ENCODE data around the gene RAB9A.
A peak's percentile ranks its signal among the peaks of the same experiment; 100 is the strongest.
"Not testable (repeated sequence)": the region's sequence is repeated elsewhere in the genome, so short reads cannot be mapped to it uniquely, and the experiment has no call there.

The RAB9A gene

DNA sequence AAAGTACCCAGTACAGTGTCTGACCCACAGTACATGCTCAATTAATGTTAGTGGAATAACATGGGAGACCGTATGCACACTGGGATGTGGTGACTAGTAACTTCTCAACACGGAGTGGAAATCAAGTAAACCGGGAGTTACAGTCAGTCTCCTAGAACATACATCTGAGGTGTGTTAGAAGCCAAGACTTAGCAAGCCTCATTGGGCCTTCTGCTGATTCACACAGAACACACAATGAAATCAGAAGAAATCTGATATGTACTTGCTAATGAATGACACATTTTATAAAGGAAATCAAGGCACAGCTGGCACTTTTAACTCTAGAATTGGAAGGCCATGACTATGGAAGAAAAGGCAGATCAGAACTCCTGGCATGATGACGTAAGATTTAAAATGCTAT lies 32.4 kb downstream of the RAB9A start:
- no peak for DNase-seq (ENCODE audit: low read depth)
- H3K4me3 ChIP-seq (ENCODE audit: control insufficient read depth, low read depth, low read length) = no peak overlapping the region
- TF ChIP-seq, protein P1, sequence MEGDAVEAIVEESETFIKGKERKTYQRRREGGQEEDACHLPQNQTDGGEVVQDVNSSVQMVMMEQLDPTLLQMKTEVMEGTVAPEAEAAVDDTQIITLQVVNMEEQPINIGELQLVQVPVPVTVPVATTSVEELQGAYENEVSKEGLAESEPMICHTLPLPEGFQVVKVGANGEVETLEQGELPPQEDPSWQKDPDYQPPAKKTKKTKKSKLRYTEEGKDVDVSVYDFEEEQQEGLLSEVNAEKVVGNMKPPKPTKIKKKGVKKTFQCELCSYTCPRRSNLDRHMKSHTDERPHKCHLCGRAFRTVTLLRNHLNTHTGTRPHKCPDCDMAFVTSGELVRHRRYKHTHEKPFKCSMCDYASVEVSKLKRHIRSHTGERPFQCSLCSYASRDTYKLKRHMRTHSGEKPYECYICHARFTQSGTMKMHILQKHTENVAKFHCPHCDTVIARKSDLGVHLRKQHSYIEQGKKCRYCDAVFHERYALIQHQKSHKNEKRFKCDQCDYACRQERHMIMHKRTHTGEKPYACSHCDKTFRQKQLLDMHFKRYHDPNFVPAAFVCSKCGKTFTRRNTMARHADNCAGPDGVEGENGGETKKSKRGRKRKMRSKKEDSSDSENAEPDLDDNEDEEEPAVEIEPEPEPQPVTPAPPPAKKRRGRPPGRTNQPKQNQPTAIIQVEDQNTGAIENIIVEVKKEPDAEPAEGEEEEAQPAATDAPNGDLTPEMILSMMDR (IDR thresholded peaks at IDR 0.05; ENCODE audit: control insufficient read depth, insufficient read depth, low read depth, low read length, missing control alignments) = no peak

DNA sequence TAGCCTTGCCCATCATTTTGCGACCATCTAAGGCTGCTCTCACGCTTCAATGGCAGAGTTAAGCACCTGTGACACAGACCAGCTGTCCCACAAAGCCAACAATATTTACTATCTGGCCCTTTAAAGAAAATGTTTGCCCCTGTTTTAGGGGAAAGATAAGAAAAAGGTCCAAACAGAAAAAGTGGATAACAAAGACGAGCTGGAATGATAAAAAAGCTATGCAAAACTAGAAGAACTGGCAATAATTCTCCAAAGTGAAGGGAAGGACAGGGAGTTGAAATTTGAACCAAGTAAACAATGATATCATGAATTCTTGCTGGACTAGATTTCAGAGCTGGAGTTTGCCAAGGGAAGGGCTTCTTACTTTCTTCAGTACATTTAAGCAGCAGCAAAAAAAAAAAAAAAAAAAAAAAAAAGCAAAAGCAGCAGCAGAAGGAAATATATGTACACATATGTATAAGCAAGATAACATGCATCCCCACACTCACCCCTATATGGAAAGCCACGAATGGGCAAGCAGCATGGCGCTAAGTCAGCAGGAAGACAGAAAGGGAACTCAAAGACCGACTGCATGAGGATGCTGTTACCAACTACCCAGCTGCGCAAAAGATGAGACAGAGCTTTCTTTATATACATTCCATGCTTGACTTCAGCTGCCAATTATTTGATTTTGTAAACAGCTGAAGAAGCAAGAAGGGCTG lies 33.0 kb downstream of the RAB9A start:
- peak; percentile 42 for DNase-seq (ENCODE audit: low read depth)
- TF ChIP-seq, protein P1 (IDR thresholded peaks at IDR 0.05; ENCODE audit: control insufficient read depth, insufficient read depth, low read depth, low read length, missing control alignments) = no peak
- no peak overlapping the region for H3K4me3 ChIP-seq (ENCODE audit: control insufficient read depth, low read depth, low read length)

DNA sequence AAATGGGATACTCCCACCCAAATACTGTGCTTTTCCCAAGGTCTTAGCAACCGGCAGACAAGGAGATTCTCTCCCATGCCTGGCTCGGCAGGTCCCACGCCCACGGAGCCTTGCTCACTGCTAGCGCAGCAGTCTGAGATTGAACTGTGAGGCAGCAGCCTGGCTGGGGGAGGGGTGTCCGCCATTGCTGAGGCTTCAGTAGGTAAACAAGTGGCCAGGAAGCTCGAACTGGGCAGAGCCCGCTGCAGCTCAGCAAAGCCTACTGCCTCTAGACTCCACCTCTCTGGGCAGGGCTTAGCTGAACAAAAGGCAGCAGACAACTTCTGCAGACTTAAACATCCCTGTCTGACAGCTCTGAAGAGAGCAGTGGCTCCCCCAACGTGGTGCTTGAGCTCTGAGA lies 36.0 kb downstream of the RAB9A start:
- DNase-seq (ENCODE audit: low read depth); H3K4me3 ChIP-seq (ENCODE audit: control insufficient read depth, low read depth, low read length): not testable (repeated sequence)

DNA sequence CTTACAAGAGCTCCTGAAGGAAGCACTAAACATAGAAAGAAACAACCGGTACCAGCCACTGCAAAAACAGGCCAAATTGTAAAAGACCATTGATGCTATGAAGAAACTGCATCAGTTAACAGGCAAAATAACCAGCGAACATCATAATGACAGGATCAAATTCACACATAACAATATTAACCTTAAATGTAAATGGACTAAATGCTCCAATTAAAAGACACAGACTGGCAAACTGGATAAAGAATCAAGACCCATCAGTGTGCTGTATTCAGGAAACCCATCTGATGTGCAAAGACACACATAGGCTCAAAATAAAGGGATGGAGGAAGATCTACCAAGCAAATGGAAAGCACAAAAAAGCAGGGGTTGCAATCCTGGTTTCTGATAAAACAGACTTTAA lies 37.7 kb downstream of the RAB9A start:
- not testable (repeated sequence) for H3K4me3 ChIP-seq (ENCODE audit: control insufficient read depth, low read depth, low read length); DNase-seq (ENCODE audit: low read depth)

DNA sequence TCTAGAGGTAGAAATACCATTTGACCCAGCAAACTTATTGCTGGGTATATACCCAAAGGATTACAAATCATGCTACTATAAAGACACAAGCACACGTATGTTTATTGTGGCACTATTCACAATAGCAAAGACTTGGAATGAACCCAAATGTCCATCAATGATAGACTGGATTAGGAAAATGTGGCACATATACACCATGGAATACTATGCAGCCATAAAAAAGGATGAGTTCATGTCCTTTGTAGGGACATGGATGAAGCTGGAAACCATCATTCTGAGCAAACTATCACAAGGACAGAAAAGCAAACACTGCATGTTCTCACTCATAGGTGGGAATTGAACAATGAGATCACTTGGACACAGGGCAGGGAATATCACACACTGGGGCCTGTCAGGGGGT lies 41.6 kb downstream of the RAB9A start:
- DNase-seq (ENCODE audit: low read depth); H3K4me3 ChIP-seq (ENCODE audit: control insufficient read depth, low read depth, low read length): not testable (repeated sequence)

DNA sequence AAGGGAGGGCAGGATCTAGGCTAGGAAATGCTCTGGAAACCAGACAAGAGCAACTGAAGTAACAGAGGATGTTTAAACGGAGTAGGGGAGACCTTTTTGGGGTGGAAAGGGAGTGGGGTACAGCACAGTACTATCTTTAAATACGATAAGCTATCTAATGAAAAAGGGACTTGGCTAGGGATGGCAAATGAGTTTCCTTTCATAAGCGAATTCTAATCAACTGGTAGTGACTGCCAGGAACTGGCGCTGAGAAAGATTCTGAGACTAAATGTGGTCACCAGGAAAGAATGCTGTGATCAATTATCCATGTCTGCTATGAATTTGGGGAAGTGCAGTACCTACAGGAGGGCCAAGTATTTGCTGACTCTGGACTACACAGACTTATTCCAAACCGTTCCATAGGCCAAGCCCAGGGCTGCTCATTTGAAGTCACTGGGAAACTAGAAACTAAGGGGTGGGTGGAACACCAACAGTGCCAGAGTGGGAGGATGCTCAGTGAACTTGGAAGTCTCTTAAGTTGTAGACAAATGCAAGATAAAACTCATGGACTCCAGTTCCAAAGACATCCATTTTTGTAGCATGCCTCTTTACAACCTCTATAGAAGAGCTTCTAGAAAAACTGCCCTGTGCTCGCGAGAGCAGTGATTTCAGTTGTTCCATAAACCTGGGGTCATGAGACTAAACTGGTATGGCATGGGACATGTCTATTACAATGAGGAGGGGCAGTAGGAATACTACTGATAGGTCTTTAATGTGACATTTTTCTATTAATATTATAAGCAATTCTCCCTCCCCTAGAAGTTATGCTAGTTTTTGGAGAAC lies 43.5 kb downstream of the RAB9A start:
- DNase-seq (ENCODE audit: low read depth) = no peak
- TF ChIP-seq, protein P1 (IDR thresholded peaks at IDR 0.05; ENCODE audit: control insufficient read depth, insufficient read depth, low read depth, low read length, missing control alignments) = no peak
- no peak overlapping the region for H3K4me3 ChIP-seq (ENCODE audit: control insufficient read depth, low read depth, low read length)

DNA sequence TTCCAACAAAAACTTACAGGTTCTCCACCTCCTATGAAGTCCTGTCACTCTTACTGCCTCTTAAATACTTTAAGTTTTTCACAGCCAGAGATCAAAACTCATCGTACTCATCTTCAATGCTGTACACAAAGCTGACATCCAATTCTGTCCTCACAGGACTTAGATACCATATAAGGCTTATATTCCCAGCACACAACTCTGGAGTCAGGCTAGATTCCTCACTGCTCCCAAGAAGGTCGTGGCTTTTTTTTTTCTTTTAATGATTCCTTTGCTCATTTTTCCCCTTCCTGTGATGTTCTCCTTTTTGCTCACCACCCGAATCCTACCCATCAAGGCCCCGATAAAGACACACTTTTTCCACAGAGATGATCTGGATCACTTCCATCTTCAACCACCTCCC lies 44.6 kb downstream of the RAB9A start:
- peak overlapping the region; percentile 92 for H3K4me3 ChIP-seq (ENCODE audit: control insufficient read depth, low read depth, low read length)
- TF ChIP-seq, protein P1 (IDR thresholded peaks at IDR 0.05; ENCODE audit: control insufficient read depth, insufficient read depth, low read depth, low read length, missing control alignments) = no peak
- DNase-seq (ENCODE audit: low read depth) = no peak

DNA sequence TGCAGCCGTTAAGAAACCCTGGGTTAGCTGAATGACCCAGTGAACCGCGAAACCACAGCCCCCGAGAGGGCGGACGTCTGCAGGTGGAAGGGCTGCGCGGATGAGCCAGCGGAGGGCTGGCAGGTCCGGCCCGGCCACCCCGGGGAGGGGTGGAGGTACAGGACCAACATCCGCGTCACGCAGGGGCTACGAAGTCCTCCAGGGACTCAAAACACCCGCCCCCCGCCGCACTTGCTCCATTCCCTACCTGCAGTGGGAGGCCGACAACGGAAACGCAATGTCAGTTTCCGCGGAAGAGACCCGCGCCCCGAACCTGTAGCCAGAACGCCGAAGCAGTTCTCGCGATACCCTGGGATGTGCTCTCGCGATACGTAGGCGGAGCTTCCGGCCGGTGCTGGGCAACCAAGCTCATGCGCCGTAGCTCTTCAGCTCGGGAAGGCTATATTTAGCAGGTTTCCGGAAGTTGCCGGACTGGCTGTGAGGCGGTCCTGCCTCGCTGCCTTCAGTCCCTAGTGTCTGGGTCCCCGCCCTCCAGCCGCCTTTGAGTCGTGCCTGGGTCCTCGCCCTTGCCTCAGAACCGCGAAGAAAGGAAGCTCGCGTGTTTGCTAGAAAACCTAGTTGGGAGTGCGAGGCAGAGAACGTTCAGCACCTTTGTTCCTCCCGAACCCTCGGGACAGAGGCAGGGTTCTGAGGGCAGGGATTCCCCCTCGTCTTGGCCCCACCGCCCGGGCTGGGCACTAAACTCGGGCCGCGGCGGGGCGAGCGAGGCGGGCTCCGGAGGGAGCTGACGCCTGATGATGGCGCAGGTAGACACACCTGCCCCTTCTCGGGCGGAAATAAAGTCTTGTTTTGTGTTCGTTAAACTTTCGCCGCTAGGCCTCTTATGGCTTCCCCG lies 45.6 kb downstream of the RAB9A start, which contains the start of the genes OFD1 and TRAPPC2:
OFD1 (plus strand) TSS at position 471 of the 895 bp plus-strand sequence; CDS start at position 795, 324 bp downstream.
TRAPPC2 (minus strand) TSS at position 343 of the 895 bp plus-strand sequence. CDS start 14,657 bp downstream, outside the sequence.
- TF ChIP-seq, protein P1 (IDR thresholded peaks at IDR 0.05; ENCODE audit: control insufficient read depth, insufficient read depth, low read depth, low read length, missing control alignments) = no peak
- H3K4me3 ChIP-seq (ENCODE audit: control insufficient read depth, low read depth, low read length) = peak within 1 kb of the TSS; percentile 92
- peak; percentile 90 for DNase-seq (ENCODE audit: low read depth)
